Stimulated activated CD8-positive, alpha-beta memory T cell treated with anti-CD3 and anti-CD28 coated beads, Interleukin-4, amount 100 ng/mL, for 24 hours (primary cell): ENCODE measurements around the gene FAM229A.
A peak's percentile ranks its signal among the peaks of the same experiment; 100 is the strongest.
"Not testable (repeated sequence)": the region's sequence is repeated elsewhere in the genome, so short reads cannot be mapped to it uniquely, and the experiment has no call there.

ENCODE experiments used
- DNase-seq: peaks from one replicate; pipeline ENCODE4 v3.0.0-alpha.2; 2020; ENCODE audit warnings: low read depth

FAM229A gene

GRCh38 chr1:32376199-32376598 lies 13.9 kb upstream of the FAM229A start:
- DNase-seq: no peak

- no peak for DNase-seq
Observed at GRCh38 chr1:32373996-32374592, 11.8 kb upstream of the FAM229A start.

- no peak for DNase-seq
Observed at GRCh38 chr1:32372149-32372756, 10.0 kb upstream of the FAM229A start.

GRCh38 chr1:32367912-32368635 lies 5.8 kb upstream of the FAM229A start:
- DNase-seq: no peak

- no peak for DNase-seq
Observed at GRCh38 chr1:32365445-32365844, 3.2 kb upstream of the FAM229A start.

- DNase-seq: no peak
Observed at GRCh38 chr1:32364836-32365235, 2.6 kb upstream of the FAM229A start.

GRCh38 chr1:32363713-32364112 lies 1.4 kb upstream of the FAM229A start:
- no peak for DNase-seq

GRCh38 chr1:32361674-32362473 lies 411 bp downstream of the FAM229A start:
- no peak for DNase-seq

- DNase-seq: no peak
Observed at GRCh38 chr1:32361308-32361673, 994 bp downstream of the FAM229A start.

- no peak for DNase-seq
Observed at GRCh38 chr1:32358435-32358834, 3.9 kb downstream of the FAM229A start.

- DNase-seq: no peak
Observed at GRCh38 chr1:32357614-32358013, 4.7 kb downstream of the FAM229A start.

- no peak for DNase-seq
Observed at GRCh38 chr1:32356478-32356877, 5.8 kb downstream of the FAM229A start.

GRCh38 chr1:32355778-32356177 lies 6.5 kb downstream of the FAM229A start:
- DNase-seq: not testable (repeated sequence)

GRCh38 chr1:32353886-32354570 lies 8.3 kb downstream of the FAM229A start:
- no peak for DNase-seq

GRCh38 chr1:32353431-32353830 lies 8.9 kb downstream of the FAM229A start:
- DNase-seq: no peak

GRCh38 chr1:32352831-32353383 lies 9.4 kb downstream of the FAM229A start:
- no peak for DNase-seq

- DNase-seq: no peak
Observed at GRCh38 chr1:32352239-32352745, 10.0 kb downstream of the FAM229A start.

GRCh38 chr1:32351399-32352238 lies 10.7 kb downstream of the FAM229A start:
- DNase-seq: peak; percentile 81

GRCh38 chr1:32350785-32351398 lies 11.4 kb downstream of the FAM229A start:
- peak; percentile 64 for DNase-seq

- DNase-seq: no peak
Observed at GRCh38 chr1:32349211-32349708, 13.0 kb downstream of the FAM229A start.
